Subcutaneous adipose tissue (tissue), 4 donors: ENCODE data around the gene BRD9. TPM values are rescaled to one million over a fixed set of nuclear protein-coding genes. Genes with fewer than 3 reads are reported as not detected.

Experiments
- CTCF ChIP-seq: fragments of 450-650 bp; IDR thresholded peaks from one replicate; pipeline ENCODE4 v1.5.1; 2016; ENCODE audit warnings: low read depth, mild to moderate bottlenecking, control low read depth, antibody characterized with exemption, moderate library complexity
- total RNA-seq, 4 donors: library from RNA; depleted of rRNA; stranded (reverse); fragments of >200 nt; gene quantifications; one replicate each; pipeline ENCODE4 v1.1.0, GENCODE V29; 2016

Gene BRD9
- total RNA-seq, 4 donors from 2014 or later = 22.6 to 34.5 (median 29.8) TPM

DNA sequence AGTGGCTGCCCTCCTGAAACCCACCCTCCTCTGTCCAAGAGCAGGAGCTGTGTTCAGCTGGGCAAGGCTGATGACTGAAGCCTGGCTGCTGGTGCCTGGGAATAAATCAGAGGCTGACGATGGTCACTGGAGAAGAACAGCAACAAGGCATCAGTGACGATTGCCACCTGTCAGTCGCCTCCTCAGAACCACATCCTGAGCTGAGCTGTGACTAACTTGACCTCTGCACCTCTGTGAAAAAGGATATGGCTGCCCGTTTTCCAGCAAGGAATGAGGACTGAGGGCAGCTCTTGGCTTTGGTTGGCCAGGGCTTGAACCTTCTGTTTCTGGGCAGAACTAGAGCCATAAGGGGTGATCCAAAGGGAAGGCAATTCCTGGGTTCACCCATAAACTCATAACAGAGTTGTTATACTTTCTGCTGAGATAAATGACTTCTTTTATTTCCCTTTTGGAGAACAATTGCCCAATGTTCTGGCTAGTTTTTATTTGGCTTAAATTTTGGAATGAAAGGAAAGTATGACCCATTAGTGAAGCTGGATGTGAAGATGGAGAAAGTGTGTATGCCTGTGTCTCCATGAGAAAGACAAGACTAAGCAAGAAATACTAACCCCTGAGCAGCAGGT lies 40.1 kb upstream of the BRD9 start:
- TF ChIP-seq CTCF = no peak

DNA sequence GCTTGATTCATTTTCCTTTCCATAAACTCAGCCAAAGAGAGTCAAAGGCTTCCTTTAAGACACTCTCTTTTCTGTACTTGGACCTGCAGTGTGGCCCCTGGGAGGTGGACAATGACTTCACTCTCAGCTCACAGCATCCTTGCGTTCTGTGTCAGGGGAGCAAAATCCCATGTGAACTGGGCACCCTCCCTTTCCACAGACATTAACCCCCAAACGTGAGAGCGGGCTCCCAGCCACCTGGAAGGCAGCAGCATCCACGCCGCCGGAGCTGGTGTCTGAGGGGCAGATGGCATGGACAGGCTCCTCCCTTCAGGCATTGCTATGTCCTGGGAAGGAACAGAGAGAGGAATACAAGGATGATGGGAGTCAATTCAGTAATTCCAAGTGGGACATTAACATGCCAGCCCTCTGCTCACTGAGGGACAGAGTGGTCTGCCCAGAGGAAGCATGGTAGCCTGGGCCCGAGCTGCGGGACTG lies 39.6 kb upstream of the BRD9 start:
- TF ChIP-seq CTCF = no peak

DNA sequence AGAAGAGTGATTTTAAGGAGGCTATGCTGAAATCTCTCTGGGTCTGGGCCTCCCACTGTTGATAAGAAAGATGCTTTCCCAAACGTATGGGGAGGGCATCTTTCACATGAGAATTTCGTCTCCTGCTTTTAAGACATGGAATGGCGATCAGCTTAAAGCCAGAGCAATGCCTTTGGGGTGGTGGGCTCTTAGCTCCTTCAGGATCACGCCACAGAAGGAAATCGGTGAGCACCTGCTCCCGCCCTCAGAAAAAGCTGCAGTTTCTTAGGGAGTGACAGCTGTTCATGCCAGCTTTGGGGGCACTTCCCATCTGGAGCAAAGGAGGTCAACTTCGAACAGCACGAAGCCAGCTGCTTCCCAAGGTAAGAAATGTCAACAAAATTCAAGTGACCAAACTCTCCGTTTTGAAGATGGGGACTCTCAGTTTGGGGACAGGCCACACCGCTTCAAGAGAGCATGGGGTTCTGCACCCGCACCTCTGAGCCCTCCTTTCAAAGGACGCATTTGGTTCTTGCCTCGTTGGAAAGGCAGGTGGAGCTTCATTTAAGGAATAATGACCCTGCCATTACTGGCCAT lies 39.1 kb upstream of the BRD9 start:
- no peak for TF ChIP-seq CTCF

DNA sequence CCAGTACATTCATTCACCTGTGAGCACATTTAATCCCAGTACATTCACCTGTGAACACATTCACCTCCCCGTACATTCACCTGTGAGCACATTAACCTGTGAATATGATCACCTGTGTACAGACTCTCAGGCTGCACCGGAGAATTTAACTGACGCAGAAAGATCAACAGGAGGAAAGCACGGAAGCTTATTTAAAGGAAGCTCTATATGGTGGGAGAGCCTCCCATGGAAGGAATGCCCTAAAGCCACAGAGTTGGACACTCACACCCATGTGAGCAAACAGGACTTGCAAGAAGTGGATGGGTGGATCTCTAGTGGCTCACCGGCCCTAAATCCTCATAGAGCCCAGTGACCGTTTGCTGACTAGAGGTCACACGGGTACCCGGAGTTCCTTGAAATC lies 38.3 kb upstream of the BRD9 start:
- TF ChIP-seq CTCF = no peak

DNA sequence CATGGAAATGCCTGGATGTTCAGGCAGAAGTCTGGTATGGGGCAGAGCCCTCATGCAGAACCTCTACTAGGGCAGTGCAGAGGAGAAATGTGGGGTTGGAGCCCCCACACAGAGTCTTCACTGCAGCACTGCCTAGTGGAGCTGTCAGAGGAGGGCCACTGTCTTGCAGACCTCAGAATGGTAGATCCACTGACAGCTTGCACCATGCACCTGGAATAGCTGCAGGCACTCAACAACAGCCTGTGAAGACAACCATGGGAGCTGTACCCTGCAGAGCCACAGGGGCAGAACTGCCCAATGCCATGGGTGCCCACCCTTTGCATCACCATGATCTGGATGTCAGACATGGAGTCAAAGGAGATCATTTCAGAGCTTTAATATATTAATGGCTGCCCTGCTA lies 37.0 kb upstream of the BRD9 start:
- no peak for TF ChIP-seq CTCF

GRCh38 chr5:927172-928015 lies 34.8 kb upstream of the BRD9 start:
- TF ChIP-seq CTCF = no peak
